SK-N-MC (cell line): ENCODE data around the gene BLACAT1.

ENCODE experiments used
- EZH2 ChIP-seq: fragments of 200-600 bp; sonication (generic); IDR thresholded peaks from one replicate; pipeline ENCODE4 v1.6.1; 2017; ENCODE audit warnings: antibody characterized with exemption
- FOXP2 ChIP-seq: optimal IDR thresholded peaks from 2 replicates; pipeline ENCODE3; 2011; ENCODE audit warnings: mild to moderate bottlenecking, moderate library complexity; ENCODE audit not compliant: insufficient read depth; ENCODE audit errors: extremely low read length, control extremely low read depth
- POLR2AphosphoS5 ChIP-seq: IDR thresholded peaks from 2 replicates; pipeline ENCODE4 v1.6.1; 2012; ENCODE audit warnings: mild to moderate bottlenecking, low read depth, low read length, borderline replicate concordance

GRCh38 chr1:205494115-205494514 is 38.3 kb upstream of the BLACAT1 start:
- TF ChIP-seq POLR2AphosphoS5 (no peak), EZH2 (no peak), FOXP2 (no peak)
